GM19438 (cell line): ENCODE measurements around the gene FGFRL1.
"Not testable (repeated sequence)": the region's sequence is repeated elsewhere in the genome, so short reads cannot be mapped to it uniquely, and the experiment has no call there.

ENCODE experiments used
- ATAC-seq: cut with Tn5 transposase; IDR thresholded peaks from one replicate; pipeline ENCODE4 v1.9.1; 2021; ENCODE audit warnings: low read depth; ENCODE audit not compliant: unreplicated experiment

Gene FGFRL1

DNA sequence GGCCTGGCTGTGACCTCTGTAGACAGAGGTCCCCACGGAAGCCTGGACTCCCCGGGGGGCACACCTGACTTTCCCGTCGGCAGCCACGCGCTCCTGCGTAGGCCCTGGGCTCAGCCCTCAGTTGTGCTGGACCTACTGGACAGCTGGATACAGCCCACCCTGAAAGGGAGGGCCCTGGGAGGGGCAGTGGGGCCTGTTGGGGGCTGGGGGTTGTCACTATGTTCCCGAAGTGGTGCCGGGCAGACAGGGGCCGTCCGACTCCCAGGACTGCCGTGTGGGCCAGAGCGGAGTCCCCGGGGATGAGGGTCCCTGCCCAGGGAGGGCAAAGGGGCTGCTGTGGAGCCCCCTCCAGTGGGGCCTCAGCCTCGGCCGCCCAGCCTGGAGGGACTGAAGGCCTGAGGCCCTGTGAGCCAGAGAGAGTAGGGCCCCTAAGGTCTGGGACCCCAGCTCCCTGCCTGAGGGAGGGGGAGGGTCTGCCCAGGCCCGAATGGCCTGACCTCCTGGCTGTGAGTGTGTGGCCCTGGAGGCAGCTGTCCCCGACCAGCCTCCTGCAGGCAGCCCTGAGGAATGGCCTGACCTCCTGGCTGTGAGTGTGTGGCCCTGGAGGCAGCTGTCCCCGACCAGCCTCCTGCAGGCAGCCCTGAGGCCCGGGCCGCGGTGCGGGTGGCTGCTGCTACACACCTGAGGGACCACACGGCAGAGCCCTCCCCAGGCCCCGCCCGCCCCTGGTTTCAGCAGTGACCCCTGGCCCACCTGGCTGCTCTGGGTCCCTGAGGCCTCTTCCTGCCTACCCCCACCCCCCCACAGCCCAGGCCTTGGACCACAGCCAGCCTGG, 25.8 kb downstream of the FGFRL1 start:
- ATAC-seq: no peak

DNA sequence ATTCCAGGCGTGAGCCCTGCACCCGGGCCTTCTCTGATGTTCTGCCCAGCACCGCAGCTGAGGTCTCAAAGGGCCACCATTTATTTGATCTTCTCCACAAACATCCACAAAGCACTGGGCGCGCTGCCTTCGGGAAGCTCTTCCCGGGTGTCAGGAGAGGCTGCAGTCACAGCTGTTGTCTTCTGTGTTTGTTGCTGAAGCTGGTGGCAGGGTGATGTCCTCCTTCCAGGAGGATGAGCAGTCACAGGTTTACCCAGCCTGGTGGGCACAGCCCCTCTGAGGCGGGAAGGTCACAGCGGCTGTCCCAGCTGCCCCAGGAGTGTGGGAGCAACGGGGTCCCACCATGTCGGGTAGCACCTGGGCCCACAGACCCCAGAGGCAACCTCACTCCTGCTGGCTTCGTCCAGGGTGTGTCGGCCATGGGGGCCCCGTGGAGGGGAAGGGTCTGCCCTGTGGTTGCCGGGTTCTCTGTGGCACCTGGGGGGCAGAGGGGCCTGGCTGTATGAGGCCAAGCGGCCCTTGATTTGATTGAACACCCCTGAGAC, 27.6 kb downstream of the FGFRL1 start:
- no peak for ATAC-seq

DNA sequence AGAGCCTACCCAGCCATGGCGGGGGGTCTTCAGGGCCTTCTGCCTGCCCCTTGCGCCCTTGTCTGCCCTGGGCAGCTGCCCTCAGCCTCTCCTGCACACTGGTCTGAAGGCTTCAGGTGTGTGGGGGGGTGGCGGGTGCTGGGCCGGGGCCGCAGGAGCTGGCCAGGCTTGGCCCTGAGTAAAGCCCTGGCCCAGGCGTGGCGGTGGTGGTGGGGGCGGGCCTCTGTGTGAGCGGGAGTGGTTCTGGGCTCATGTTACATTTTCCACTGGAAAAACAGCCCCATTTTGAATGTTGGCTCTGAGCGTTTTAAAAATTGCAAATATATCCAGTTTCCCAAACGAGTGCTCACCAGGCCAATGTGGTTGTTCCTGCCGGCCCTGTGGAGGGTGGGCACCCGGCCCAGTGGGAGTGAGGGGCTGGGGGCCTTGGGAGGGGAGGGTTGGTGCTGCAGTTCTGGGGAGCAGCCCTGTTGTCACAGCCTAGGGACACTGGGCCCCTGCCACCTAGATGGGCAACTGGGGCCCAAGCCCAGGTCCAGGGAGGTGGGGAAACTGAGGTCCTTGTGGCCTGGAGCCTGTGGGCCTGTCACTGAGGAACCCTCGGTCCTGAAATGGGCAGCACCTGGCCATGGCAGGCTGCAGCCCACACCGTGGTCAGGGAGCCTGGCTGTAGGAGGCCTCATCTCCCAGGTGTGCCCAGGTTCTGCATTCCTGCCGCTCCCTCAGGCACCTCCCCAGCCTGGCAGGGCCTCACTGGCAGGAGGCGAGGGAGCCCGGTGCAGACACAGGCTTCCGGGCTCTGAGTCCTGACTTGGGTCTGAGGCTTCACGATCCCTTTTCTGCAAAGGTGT, 28.3 kb downstream of the FGFRL1 start:
- ATAC-seq: no peak

DNA sequence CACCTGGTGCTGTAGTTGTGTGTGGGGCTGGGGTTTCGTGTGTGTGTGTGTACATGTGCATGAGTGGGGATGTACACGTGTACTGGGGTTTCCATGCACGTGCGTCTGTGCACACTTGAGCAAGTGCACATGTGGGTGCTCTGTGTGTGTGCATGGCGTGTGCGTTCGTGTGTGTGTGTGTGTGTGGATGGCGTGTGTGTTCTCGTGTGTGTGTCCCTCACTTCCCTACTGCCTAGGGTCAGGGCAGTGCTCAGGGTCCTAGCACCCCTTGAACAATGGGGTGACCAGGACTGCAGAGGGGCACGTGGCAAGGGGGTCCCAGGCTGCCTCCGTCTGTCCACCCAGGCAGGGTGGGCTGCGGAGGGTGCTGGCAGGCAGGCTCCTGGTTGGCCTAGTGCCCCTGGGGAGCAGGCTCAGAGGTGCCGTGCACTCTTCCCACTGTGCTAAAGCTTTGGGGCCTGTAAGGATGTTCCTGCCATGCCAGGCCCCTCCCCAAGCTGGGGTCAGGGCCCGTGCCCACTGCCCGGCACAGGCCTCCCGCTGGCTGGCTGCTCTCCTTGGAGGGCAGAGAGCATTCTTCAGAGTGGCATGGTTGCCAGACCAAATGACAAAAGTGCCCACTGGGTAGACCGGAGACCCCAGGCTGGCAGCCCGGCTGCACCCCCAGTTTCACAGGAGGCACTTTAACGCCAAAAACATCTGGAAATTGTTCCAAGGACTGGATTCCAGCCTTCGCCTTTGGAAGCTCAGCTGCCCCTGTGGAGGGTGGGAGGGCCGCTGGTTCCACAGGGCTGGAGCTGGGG, 29.1 kb downstream of the FGFRL1 start:
- no peak for ATAC-seq

DNA sequence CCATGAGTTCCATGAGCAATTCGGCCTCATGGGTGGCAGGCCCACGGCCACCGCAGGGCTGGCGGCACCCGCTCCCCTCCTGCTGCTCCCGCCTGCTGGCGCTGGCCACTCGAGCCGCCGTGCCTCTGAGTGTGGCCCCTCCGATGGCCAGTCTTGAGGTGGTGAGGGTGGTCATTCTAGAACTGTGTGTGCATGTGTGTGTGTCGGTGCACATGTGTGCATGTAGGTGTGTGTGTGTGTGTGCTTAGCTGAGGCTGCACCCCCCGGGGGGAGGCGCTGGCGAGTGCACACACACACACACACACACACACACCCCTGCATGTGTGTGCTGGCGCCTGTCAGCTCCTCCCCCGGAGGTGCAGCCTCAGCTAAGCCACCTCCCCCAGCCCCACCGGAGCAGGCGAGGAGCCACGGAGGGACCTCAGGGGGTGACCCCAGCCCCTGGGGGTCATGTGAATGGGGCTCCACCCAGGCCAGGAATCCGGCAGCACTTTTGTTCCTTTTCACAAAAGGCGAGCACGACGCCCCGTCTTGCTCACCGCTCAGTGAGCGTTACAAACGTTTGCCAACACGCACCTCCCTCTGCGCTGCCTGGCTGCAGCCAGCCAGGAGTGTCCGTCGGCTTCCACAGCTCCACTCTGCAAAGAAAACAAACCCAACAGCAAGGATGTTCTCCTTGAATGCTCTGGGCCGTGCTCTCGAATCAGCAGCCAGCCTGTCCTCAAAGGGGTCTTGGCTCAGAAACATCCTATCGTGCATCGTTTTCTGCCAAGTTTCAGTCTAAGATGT, 29.9 kb downstream of the FGFRL1 start:
- no peak for ATAC-seq

DNA sequence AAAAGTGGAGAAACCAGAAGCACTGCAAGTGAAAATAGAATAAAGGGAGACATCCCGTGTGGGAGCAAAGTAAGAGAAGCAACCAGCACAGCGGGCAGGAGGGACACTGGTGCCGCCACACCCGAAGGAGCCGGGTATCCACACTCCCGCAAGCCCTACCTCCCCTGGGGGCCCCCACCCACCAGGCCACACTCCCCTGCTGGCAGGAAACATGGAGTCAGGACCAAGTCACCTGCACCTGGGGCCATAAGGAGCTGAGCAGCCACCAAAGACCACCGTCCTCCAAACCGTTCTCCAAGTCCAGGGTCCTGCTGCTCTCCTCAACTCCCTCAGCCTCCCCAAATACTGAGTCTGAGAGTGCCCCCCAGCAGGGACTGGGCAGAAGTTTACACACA, 30.5 kb downstream of the FGFRL1 start:
- ATAC-seq: no peak

DNA sequence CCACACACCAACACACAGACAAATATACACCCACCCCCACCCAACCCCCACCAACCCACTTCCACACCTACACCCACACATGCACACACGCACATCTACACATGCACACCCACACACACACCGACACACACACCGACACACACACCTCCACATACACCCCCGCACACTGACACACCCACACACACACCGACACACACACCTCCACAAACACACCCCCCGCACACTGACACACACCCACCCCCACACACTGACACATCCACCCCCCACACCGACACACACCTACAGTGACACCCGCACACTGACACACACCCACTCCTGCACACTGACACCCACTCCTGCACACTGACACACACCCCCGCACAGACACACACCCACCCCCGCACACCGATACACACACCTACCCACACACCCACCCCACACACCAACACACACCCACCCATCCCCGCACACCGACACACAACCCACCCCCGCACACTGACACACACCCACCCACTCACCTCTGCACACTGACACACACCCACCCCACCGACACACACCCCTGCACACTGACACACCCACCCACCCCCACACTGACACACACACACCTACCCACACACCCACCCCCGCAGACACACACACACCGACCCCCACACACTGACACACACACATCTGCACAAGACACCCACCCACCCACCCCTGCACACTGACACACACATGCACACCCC, 31.1 kb downstream of the FGFRL1 start:
- ATAC-seq: no peak

DNA sequence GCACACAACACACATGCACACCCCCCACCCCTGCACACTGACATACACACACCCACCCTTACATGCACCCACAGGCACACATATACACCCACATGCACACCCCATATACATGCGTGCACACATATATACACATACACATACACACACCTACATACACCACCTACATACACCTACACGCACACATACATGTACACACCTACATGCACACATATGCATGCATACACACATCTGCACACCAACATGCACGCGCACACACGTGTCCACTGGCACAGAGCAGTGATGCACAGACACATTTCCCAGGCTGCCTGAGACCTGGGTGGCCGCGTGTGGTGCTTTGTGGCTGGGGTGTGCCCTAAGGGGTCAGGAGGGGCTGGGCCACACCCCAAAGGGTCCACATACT, 31.7 kb downstream of the FGFRL1 start:
- ATAC-seq: no peak

DNA sequence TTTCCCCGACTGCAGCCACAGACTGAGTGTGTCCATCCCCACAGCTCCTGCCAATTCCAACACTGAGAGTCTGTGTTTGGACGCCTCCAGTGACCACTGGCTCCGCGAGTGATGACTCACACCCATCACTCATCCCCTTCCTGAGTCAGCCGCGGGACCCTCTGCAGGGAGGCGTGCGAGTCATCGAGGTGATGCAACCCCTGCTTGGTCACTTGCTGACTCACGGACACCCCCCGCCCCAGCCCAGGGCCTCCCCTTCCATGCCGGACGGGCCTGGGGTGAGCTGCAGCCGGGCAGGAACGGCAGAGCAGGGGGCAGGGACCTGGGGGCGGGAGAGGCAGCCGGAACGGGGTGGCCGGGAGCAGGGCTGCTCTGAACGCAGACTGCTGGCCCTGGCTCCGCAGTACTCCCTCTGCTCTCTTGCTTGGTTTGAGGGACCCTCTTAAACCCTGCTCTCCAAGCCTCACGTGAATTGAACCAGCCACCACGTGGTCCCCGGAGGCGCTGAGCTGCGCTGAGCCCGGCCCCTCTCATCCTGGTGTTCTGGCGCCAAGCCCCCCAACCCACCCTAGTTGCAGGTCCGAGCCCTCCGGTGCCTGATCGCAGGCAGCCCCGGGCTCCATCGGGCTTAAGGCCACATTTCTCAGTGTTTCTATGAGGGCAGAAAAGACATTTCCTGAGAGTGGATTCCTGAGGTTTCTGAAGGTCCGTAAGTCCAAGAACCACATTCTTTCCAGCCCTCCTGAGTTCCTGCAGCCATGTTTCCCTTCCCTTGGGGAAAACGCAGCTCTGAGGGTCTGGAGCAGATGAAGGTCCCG, 32.4 kb downstream of the FGFRL1 start:
- ATAC-seq: no peak

DNA sequence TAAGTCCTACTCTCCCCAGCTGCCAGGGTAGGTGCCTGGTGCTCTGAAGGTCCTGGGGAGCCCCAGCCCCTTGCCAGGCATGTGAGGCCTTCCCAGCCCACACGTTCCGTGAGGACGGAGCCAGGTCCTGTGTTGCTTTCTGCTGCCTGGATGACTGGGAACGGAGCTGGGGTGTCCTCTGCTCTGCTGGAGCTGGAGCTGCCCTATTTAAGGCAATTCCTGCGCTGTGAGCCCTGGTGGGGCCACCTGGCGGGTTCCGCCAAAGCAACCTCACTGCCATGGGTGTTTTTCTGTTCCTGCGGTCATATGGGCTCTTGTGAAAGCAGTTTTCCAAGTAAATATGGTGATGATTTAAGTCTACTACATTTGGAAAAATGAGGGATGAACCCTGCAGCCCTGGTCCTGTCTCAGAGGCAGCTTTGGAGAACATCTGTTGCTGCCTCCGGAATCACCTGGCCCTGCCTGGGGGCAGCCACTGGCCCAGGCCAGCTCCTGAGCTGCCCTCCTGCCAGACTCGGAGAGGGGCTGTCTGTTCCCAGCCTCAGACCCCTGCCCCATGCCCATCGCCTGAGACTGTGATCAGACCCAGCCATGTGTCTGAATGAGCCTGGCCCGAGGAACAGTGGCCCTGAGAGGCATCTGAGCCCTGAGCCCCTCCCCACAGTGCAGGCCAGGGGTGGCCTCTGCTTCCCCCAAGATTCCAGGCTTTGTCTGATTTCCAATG, 33.2 kb downstream of the FGFRL1 start:
- no peak for ATAC-seq

DNA sequence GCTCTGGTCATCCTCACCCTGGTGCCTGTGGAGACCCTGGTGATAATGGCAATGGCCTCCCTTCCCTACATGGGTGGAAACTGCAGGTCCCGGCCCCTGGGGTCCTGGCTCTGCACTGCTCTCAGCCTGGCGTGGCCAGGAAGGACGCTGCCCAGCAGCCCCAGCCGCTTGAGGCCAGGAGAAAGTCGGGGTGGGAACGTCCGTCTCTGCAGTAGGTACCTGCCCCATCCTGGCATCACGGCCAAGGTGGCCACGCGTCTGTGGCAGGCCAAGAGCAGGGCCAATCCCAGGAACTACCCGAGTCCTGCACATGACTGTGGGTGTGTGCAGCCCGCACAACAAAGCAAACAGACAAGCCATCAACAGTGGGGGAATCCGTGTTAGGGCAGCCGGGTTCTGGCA, 33.8 kb downstream of the FGFRL1 start:
- no peak for ATAC-seq

DNA sequence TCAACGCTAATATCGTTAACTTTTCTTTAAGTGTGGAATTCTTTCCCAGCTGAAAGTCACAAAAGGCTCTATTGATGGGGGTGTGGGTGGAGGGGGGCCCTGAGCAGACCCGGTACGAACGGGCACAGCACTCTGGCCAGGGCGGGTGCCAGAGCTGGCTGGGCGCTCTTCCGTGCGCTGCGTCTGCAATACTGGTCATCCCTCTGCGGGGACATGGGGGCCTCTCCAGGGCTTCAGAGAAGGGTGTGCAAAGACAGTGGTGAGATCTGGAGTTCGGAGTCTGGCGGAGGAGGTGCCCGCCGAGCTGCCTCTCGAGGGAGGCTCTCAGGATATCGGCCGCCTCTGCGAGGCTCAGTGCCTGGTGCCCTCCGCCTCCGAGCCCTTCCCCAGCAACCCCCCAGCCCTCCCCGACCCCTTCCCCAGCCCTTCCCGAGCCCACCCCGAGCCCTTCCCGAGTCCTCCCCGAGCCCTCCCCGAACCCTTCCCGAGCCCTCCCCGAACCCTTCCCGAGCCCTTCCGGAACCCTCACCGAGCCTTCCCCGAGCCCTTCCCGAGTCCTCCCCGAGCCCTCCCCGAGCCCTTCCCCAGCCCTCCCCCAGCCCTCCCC, 34.3 kb downstream of the FGFRL1 start:
- ATAC-seq: no peak

DNA sequence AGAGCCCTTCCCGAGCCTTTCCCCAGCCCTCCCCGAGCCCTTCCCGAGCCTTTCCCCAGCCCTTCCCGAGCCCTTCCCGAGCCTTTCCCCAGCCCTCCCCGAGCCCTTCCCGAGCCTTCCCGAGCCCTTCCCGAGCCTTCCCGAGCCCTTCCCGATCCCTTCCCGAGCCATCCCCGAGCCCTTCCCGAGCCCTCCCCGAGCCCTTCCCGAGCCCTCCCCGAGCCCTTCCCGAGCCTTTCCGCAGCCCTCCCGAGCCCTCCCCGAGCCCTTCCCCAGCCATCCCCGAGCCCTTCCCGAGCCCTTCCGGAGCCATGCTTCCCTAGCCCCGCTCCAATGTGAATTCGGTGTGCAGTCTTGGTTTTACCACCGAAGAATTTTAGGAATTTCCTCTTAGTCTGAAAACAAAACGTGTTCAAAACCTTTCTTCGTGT, 35.2 kb downstream of the FGFRL1 start:
- ATAC-seq: not testable (repeated sequence)

DNA sequence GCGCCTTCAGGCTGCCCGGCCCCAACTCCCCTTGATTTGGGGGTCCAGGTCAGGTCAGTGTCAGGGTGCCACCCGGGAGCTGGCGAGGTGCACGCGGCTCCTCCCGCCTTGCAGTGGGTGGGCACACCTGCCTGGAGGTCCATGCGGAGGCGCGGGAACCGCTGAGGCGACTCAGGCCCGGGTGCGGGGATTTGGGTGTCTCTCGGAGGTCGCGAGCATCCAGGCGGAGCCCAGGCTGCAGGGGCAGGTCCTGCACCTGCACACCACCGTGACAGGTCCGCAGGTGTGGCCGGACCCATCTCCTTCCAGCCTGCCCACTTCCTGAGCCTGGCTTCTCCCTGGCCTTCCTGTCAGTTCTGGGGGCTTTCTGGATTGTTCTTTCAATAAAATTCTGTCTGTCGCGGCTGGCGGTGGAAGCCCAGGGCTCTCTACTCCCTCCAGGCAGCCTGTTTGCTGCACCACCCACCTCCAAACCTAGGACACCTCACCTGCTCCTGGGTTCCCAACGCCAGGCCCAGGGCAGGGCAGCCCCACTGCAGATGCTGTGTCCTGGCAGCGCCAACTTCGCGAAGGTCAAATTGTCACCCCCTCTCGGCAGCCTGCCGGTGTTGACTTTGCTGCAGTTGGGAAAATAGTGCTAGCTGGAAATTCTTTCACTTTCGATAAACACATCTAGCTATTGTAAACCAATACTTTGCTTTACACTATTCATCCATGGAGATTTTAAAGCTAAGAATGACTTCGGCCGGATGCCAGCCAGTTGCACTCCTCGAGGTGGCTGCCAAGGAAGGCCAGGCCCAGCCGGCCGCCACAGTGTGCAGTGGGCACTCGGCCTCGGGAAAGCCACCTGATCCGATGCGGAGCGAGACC, 35.9 kb downstream of the FGFRL1 start:
- no peak for ATAC-seq

DNA sequence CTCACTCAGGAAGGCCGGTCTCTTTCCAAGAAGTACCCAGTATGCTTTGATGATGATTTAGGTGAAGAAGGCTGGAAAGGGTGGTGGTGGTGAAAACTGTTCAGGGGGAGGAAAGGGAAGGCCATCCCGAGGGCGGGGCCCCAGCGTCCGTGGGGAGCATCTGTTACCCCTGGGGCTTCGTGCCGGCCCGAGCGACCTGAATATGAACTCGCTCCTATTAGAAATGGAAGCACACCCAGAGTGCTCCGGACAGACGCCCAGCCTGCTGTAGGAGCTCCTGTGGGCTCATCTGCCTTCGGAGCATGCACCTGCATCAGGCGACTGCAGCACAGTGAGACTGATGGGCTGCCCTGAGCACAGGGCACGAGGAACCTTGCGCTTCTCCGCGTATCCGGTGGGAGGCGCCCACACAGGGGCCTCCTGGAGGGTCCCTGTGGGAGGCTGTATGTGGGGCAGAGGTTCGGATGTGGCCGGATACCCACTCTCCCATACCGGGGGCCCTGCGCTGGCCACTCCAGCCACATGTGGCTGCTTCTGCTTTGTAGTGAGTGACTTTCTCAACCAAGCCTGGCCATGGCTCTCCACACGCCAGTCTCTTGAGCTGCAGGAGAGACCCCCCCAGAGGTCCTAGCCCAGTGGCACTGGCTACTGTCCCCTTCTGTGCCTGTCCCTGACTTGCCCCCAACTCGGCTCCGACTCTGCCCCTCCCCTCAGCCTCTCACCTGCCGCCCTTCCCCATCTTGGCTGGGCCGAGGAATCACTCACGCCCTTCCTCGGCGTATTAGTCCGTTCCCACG, 36.7 kb downstream of the FGFRL1 start:
- ATAC-seq: no peak
